Activated CD8-positive, alpha-beta memory T cell treated with anti-CD3 and anti-CD28 coated beads, Interleukin-2, amount 50 U/mL, for 24 hours (primary cell): Measurements from ENCODE around the gene MEGF11.

Source experiments
- DNase-seq: peaks from one replicate; pipeline ENCODE4 v3.0.0-alpha.2; 2020; ENCODE audit errors: extremely low read depth

MEGF11 gene

DNA sequence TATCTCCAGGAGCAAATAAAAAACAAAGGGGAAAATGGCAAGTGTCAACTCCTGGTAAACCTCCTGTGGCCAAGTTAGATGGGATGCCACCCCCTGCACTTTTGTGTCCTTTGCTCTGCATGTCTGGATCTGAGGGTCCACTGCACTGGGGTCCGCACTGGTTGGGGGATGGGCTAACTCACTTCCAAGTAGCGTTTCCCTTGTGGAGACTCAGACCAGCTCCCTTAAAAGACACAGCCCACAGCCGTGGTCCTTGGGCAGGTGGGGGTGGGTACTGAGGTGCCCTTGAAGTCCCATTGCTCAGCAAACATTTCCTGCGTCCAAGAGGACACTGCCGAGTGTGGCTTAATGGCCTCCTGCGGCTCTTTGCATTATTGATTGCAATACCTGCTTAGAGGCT is 188.2 kb downstream of the MEGF11 start:
- no peak for DNase-seq

DNA sequence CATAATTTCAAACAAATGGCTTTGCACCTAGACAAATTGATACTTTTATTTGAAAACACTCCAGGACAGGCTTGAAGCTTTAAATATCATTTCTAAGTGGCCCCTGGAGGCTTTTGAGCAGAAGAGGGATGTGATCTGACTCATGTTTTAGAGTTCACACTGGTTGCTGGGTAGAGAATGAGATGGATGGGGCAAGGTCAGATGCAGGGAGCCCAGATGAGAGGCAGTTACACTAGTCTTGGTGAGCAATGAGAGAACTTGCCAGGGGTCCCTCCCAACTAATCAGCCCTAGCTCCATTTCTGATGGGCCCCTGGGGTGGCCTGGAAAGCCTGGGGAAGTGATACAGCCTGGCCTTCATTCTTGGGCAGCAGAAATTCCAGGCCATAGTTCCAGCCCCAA is 190.4 kb downstream of the MEGF11 start:
- DNase-seq, result no peak

DNA sequence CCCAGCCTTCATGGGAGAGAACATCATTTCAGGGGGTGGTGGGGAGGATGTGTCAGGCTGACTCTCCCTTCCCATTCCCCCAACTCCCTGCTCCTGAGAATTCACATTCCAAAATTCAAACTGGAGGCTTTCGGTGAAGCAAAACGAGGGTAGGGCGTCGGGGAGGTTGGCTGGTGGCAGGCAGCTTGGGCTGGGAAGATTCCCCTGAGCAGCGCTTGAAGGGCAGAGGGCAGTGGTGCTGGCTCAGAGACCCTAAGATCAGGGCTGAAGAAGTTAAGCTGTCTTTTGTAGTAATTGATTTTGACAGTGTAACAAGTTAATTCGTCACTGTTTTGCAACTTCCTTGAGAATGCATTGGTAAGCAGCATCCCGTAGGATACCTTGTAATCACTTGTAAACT is 196.5 kb downstream of the MEGF11 start:
- DNase-seq, result no peak

DNA sequence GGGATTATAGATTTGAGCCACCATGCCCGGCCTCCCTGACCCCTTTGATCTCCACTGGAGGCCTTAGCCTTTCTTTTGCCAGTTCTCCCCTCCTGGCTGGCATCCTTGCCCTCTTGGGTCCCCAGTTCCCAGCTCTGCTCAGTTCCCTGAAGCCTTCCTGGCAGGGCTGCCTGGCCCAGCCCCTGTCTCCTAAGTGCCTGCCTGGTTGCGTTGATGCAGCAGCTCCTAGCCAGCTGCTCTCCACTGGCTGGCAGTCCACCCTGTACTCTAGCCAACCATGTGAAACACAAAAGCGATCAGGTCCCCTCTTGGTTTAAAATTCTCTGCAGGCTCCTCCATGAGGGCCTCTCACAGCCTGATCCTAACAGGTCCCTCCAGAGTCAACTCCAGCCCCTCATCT is 199.6 kb downstream of the MEGF11 start:
- DNase-seq, result no peak

DNA sequence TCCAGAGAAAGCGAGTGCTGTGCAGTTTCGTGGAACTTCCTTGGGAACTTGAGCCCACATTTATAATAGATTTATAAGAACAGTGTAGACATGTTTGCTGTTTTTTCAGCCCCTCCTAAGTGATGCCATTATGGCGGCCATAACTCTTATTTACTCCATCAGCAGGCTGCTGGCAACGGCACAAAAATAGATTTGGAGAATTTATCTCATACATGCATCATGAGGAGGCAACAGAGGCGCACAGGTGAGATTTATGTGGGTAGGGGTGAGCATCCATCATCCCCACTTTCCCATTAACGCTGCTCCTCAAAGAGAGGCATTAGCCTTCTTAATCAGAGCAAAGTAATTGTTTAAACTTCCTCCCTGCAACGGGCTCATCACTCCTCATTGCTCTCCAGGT is 201.7 kb downstream of the MEGF11 start:
- DNase-seq, result no peak

DNA sequence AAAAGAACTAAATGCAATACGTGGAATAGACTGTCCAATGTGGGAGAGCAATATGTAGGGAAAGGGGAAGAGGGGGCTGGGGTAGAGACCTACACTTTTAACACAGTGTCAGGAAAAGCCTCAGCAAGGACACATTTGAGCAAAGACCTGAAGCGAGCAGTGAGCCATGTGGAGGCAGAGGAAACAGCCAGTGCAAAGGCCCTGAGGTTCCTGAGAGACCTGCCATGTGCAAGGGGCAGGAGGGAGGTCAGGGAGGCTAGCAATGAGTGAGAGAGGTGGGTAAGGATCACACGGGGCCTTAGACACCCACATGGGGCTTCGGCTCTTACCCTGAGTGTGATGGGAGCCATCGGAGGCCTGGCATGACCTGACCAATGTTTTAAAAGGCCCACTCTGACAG is 203.3 kb downstream of the MEGF11 start:
- no peak for DNase-seq

DNA sequence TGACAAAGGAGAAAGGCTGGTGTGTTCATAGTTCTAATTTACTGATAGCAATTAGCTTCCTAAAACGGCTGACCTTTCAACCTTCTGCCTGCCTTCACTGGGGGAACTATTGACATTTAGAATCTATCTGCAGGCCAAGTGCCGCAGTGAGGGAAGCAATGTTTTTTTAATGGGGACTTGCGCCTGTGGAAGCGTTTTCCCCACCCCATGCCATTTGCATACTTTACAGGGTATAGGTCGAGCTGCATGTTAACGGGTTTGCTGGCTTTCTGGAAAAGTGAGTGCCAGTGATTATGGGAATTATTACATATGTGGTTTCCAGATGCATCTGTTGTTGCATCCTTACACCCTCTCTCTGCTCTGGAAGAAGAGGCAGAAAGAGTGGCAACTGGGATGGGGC is 204.2 kb downstream of the MEGF11 start:
- no peak for DNase-seq

DNA sequence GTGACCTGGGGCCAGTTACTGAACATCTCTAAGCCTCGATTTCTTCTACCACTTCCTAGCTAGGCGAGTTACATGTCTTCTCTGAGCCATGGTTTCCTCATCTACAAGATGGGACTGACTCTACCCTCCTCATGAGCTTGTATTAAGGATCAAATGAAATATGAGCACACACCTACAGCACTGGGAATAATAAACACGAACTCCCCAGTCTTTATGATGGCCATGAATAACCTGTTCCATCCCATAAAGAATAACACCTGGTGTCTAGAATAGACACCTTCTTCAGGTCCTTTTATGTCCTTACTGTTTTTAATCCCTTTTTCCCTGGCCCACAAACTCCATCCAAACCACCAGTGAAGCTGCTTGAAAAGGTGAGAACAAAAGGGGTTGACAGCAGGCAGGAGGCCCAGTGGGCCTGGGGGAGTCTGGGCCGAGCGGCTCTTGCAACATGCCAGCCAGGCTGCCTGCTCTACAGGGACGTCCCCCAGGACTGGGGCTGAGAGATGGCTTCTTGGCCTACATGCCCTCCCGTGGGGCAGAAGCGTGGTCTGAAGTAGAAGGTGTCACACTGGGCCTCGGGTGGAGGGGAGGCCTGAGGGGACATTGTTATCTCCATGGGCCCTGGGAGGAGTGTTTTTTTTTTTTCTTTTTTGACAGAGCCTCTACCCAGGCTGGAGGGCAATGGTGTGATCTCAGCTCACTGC is 206.1 kb downstream of the MEGF11 start:
- no peak for DNase-seq

DNA sequence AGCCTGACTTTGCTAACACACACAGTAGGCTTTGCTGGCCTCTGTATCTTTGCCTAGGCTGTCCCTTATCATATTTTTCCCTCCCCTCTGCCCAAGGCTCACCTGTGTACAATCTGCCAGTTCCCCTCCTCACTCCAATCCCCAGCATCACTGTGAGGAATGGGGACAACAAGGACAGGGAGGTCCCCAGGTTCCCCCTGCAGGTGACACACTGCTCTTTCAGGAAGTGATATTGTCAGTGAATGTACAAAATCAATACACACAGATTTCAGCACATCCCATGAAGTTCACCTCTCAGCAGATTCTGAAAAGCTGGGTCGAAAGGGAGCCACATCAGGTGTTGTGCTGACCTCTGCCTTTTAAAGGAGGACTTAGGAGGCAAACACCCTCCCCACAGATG is 206.8 kb downstream of the MEGF11 start:
- DNase-seq, result no peak

DNA sequence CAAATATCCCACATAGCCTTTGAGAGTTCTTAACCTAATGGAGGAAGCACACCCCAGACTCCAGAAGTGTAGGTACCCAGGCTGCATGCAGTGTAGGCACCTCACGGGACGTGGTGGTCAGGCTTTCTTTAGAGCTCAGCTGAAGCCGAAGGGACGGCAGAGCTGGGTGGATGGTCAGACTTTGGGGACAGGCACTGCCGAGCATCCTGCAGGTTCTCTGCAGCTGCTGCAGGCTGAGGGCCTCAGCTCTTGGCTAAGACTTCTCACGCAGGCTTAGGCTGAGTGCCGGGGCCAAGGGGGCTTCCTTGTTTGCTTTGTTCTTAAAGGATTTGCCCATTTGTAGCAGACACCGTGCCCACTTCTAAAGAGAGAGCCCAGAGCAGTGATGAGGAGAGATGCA is 207.2 kb downstream of the MEGF11 start:
- no peak for DNase-seq

DNA sequence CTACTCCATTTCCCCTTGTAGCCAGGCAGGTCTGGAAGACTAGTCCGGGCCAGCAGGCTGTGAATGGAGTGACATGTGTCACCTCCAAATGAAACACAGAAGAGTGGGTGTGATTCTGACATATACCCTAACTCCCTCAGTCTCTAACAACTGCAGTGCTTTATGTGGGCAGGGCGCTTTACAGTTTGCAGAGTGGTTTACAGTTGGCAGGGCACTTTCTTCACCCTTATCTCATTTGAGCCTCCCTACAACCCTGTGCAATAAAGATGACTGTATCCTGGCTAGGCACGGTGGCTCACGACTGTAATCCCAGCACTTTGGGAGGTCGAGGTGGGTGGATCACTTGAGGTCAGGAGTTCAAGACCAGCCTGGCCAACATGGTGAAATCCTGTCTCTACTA is 208.0 kb downstream of the MEGF11 start:
- no peak for DNase-seq

DNA sequence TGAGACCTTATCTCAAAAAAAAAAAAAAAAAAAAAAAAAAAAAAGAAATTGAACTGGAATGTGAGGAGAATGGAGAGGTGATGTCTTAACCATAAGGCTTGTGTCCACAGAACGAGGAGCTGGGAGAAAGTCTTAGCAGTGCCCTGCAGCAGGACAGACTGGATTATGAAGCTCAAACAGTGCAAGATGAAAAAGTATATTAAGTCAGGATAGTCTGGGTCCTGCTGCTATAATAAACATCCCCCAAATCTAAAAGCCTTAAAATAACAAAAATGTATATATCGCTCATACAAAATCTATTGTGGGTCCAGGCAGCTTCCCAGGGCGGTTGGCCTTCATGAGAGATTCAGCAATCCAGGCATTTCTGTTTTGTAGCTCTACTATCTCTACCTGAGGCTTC is 208.7 kb downstream of the MEGF11 start:
- no peak for DNase-seq

DNA sequence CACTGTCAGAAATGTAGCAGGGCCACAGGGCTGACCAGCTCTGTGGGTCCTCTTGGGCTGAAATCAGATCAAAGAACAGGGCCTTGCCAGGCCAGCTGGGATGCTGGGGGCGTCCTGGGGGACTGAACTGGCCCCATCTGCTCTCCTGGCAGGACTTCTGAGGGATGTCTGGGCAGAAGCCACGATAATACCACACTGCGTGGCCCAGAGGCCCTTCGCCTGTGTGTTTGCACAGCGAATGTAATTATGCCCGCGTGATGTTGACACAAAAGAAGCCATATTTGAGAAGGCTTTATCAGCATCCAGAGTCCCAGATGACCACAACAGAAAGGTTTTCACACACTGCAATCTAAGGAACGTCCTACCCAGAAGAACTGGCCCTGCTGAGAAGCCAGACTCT is 210.3 kb downstream of the MEGF11 start:
- no peak for DNase-seq

DNA sequence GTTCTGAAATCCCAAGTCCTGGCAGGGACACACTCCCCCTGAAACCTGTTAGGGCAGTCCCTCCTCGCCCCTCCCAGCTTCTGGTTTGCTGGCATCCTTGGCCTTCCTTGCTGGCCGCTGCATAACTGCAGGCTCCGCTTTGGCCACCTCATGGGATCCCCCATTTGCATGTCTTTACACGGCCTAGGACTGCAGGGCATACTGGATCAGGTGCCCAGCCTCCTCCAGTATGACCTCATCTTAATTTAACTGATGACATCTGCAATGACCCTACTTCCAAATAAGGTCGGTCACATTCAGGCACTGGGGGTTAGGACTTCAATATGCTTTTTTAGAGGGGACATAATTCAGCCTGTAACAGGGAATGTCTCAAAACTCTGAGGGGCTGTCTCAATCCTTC is 210.9 kb downstream of the MEGF11 start:
- no peak for DNase-seq

DNA sequence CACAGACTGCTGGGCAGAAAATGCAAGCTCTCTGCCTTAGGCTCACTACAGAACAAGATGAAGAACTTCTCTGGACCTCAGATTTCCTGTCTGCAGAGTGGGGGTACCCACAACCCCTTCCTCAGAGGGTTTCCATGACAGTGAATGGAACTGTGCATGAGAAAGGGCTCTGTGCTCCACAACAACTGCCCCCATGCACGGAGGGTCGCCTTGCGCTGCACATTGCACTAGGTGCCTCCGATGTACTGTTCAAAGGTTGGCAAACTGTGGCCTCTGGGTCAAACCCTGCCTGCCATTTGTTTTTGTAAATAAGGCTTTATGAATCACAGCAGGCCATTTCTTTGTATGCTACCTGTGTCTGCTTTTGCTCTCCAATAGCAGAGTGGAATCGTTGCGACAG is 212.3 kb downstream of the MEGF11 start:
- no peak for DNase-seq

DNA sequence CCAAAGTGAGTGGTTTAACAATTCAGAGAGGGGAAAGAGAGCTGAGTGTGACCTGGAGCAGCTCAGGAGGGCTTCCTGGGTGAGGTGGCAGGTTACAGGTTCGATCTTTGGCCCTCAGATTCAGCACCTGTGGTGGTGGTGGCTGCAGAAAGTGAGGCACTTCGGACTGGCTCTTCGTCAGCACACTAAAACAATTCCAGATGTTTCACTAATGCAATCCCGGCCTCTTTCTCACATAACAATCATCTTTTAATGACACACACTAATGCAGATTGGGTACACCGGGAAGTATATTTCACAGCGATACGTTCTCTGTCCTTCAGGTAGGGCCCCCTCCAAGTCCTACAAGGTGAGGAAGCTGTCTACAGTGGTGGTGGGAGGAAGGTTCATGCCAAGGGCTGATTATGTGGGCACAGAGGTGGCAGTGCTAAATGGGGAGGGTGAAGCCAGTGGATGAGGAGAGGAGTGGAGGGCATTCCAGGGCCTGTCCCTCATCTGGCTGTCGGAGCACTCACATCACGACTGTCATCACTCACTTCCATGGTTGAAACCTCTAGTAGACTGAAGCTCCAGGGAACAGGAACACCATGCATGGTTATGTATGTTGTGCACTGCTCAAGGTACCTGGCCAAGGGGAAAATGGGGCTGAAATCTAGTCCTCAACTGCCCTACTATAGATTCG is 213.2 kb downstream of the MEGF11 start:
- DNase-seq, result no peak

DNA sequence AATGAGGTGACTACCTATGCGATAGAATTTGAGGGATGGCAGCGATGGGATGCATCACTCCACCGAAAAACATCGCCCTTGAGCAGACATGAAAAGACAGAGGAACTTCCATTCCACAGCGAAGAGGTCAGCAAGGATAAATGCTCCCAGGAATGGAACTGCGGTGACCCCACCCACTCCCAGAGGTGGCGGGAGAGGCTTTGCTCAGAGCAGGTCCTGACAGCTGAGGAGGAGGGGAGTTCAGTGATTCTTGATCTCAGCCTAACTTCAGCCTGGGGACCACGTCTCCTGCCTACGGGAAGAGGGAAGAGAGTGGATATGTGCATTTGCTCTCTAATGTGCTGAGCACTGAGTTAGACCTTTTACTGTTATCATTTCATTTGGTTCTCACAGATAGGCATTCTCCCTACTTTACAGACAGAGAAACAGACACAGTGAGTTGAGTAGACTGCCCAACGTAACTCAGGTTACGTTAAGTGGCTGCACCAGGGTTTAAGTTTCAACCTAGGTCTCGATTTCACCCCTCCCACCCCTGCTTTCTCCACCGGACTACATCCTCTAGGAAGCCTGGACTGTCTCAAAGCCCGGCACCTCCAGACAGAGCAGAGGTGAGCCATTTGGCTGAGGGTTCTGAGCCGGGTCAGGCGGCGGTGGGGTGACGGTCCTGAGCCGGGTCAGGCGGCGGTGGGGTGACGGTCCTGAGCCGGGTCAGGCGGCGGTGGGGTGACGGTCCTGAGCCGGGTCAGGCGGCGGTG is 214.3 kb downstream of the MEGF11 start:
- DNase-seq, result no peak

DNA sequence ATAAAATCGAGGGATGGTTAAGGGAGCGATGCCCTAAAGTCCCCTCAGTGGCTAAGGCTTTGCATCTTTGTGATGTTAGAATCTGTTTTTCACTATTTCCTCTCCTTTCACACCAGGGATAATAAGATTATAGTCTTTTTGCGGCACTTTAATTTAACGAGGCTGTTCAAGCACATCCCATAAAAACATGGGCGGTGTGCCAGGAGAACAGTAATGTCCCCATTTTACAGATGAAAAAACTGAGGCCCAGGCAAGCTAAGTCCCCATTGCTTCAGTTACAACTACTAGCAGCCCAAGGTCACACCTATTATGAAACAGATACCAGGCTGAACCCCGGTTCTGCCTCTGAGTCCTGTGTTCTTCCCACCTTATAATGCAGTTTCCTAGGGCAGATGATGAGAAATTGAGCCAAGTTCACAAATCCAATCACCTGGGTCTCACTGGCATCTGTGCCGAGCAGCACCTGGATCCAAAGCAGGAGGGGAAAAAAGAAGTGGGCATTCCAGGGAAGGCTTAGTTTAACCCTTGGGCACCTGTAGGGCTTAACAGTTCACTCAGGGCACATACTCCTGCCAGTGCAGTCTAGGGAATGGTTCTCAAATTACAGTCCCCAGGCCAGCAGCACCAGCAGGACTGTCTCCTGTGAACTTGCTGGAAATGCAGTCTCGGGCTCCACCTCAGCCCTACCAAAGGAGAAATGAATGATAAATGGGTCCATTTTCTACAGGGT is 215.0 kb downstream of the MEGF11 start:
- no peak for DNase-seq

DNA sequence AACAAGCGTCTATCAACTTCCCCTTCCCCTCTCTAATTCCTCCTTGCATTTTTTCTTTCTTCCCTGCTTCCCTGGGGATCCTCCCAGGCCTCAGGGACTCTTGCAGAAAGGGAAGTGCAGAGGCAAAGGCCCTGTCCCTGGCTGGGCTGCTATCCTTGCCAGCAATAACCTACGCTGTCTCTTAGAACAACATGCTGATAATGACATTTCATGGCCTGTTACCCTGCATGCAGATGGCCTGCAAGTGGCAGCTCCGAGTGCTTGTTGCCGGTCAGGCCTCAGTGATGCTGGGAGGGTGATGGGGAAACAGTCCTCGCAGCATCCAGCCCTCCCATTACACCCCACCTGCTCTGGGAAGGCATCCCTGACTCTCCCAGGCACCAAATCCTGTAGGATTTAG is 216.7 kb downstream of the MEGF11 start:
- DNase-seq, result no peak

DNA sequence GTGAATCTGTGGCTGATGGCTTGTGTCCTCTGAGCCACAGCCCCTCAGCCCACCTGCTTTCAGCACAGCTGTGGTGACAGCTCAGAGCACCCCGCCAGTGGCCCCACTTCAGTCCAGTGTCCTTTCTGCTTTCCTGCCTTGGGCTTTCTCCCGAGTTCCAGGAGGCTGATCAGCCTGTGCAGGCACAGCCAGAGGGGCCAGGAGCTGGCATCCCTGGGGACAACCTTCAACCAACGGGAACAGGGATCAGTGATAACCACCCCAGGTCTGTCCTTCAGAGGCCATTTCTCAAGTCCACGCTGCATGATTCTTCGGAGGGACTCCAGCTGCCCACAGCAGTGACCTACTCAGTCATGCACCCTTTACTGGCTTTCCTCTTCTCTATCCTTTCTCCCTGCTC is 217.6 kb downstream of the MEGF11 start:
- DNase-seq, result no peak

DNA sequence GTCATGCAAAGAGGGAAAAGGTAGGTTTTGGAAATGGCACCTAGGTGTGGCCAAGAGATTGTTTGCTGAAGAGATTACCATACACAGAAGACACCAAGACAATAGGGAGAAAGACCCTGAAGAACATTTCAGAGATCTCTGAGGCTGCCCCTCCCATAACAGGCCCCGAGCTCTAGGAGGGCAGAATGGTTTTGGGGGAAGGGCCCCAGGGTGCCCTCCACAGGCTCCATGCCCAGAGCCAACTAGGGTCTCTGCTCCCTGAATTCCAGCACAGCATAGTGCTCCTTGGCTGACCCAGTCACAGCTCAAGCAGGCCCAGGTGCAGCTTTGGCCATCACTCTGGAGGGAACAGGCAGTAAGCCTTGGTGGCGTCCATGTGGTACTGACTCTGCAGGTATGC is 220.4 kb downstream of the MEGF11 start:
- DNase-seq, result no peak

DNA sequence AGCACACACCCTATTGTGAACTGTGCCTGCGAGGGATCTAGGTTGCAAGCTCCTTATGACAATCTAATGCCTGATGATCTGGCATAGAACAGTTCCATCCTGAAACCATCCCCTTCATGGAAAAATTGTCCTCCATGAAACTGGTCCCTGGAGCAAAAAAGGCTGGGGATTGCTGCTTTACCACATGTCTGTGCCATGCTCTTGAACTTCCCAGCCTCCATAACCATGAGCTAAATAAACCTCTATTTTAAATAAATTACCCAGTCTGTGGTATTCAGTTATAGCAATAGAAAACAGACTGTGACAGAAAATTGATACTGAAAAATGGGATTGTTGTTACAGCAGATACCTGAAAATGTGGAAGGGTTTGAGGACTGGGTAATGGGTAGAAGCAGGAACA is 221.5 kb downstream of the MEGF11 start:
- no peak for DNase-seq
